Measurements from ENCODE around the gene COL5A1.

The COL5A1 gene

GRCh38 chr9:134641173-134641989, at the start of gene COL5A1:
Gene COL5A1, plus strand, starts transcription at chr9:134641803. Its CDS starts 385 bp downstream, at chr9:134642188.
- no peak for DNase-seq

GRCh38 chr9:134592018-134592818, 49.4 kb upstream of the COL5A1 start:
- DNase-seq = no peak

GRCh38 chr9:134592819-134593200, 48.8 kb upstream of the COL5A1 start:
- DNase-seq = no peak

- no peak for DNase-seq
Observed at GRCh38 chr9:134593286-134594077, 48.1 kb upstream of the COL5A1 start.

GRCh38 chr9:134594078-134594941, 47.3 kb upstream of the COL5A1 start:
- no peak for DNase-seq

GRCh38 chr9:134595014-134595413, 46.6 kb upstream of the COL5A1 start:
- no peak for DNase-seq

GRCh38 chr9:134597041-134597913, 44.3 kb upstream of the COL5A1 start:
- no peak for DNase-seq

GRCh38 chr9:134597957-134598883, 43.4 kb upstream of the COL5A1 start:
- no peak for DNase-seq

- DNase-seq = no peak
Observed at GRCh38 chr9:134598884-134599245, 42.7 kb upstream of the COL5A1 start.

- no peak for DNase-seq
Observed at GRCh38 chr9:134600371-134600770, 41.2 kb upstream of the COL5A1 start.

- no peak for DNase-seq
Observed at GRCh38 chr9:134600836-134601638, 40.6 kb upstream of the COL5A1 start.

- no peak for DNase-seq
Observed at GRCh38 chr9:134601764-134602163, 39.8 kb upstream of the COL5A1 start.

GRCh38 chr9:134602547-134603362, 38.8 kb upstream of the COL5A1 start:
- DNase-seq = no peak

GRCh38 chr9:134604834-134605233, 36.8 kb upstream of the COL5A1 start:
- DNase-seq = no peak

GRCh38 chr9:134605351-134605965, 36.1 kb upstream of the COL5A1 start:
- DNase-seq = no peak

GRCh38 chr9:134605966-134606357, 35.6 kb upstream of the COL5A1 start:
- no peak for DNase-seq

- DNase-seq = peak; percentile 27
Observed at GRCh38 chr9:134606951-134607731, 34.5 kb upstream of the COL5A1 start.

Measured in activated CD4-positive, CD25-positive, alpha-beta regulatory T cell treated with anti-CD3 and anti-CD28 coated beads, Interleukin-2, amount 50 U/mL, for 72 hours (primary cell).